SK-N-SH (cell line): ENCODE measurements around the gene SNAI1. TPM values are rescaled to one million over a fixed set of nuclear protein-coding genes. Genes with fewer than 3 reads are reported as not detected.

Source experiments
- CTCF ChIA-PET: fragments of 300-600, 350-600 bp; formaldehyde crosslinking; extraction: SDS; loops from one replicate; lab custom pipeline; 2021; lab: Yijun Ruan, JAX
- POLR2A ChIA-PET: fragments of 350-600 bp; sonication (Branson Sonifier 250); formaldehyde crosslinking; extraction: SDS; loops from one replicate; lab custom pipeline; 2020; ENCODE audit warnings: antibody characterized with exemption, inconsistent platforms; lab: Yijun Ruan, JAX
- DNase-seq: peaks from one replicate; pipeline ENCODE4 v3.0.0; 2012
- H2AFZ ChIP-seq: fragments of 200-600 bp; sonication (generic); 2 replicates; pipeline ENCODE4 v1.8.1; 2016; ENCODE audit warnings: antibody characterized with exemption, mild to moderate bottlenecking, low read depth
- H3F3A ChIP-seq: fragments of 200-600 bp; sonication (generic); replicated peaks from 2 replicates; pipeline ENCODE3; 2016; ENCODE audit warnings: antibody characterized with exemption, mild to moderate bottlenecking; ENCODE audit not compliant: insufficient read depth
- H3K27ac ChIP-seq, 2 experiments: fragments of 200-500 bp in 1 of 2; fragments of 200-600 bp in 1 of 2; sonication (Bioruptor generic) in 1 of 2; sonication (generic), shearing (Covaris generic) in 1 of 2; 2 replicates each; pipeline versions ENCODE4 v1.5.1 to v1.6.1; 2014 to 2016; ENCODE audit warnings: low read depth in 2 of 2, inconsistent platforms in 1 of 2, low read length in 1 of 2, mild to moderate bottlenecking in 1 of 2, mixed read lengths in 1 of 2
- H3K27me3 ChIP-seq: fragments of 200-600 bp; sonication (generic), shearing (Covaris generic); 2 replicates; pipeline ENCODE4 v1.6.1; 2016; ENCODE audit warnings: mixed run types; ENCODE audit not compliant: insufficient read depth
- H3K36me3 ChIP-seq, 2 experiments: fragments of 200-500 bp in 1 of 2; fragments of 200-600 bp in 1 of 2; sonication (Bioruptor generic) in 1 of 2; sonication (generic) in 1 of 2; replicated peaks in 1 of 2; 2 replicates each; pipeline versions ENCODE3 to v1.5.1; 2014 to 2016; ENCODE audit warnings: low read length in 1 of 2, mild to moderate bottlenecking in 1 of 2; ENCODE audit not compliant: insufficient read depth in 2 of 2, control insufficient read depth in 1 of 2
- H3K4me1 ChIP-seq, 2 experiments: fragments of 200-500 bp in 1 of 2; fragments of 200-600 bp in 1 of 2; sonication (Bioruptor generic) in 1 of 2; sonication (generic), shearing (Covaris generic) in 1 of 2; 2 replicates each; pipeline versions ENCODE4 v1.5.1 to v1.6.1; 2014 to 2016; ENCODE audit warnings: low read depth in 1 of 2, low read length in 1 of 2, mixed run types in 1 of 2; ENCODE audit not compliant: insufficient read depth in 2 of 2, control insufficient read depth in 1 of 2
- H3K4me2 ChIP-seq: fragments of 200-600 bp; sonication (generic), shearing (Covaris generic); 2 replicates; pipeline ENCODE4 v1.6.1; 2017; ENCODE audit warnings: mixed run types
- H3K4me3 ChIP-seq, 2 experiments: fragments of 200-500 bp in 1 of 2; fragments of 200-600 bp in 1 of 2; sonication (Bioruptor generic) in 1 of 2; sonication (generic), shearing (Covaris generic) in 1 of 2; 2 replicates each; pipeline versions ENCODE4 v1.5.1 to v1.8.1; 2014 to 2016; ENCODE audit warnings: low read depth in 2 of 2, inconsistent platforms in 1 of 2, low read length in 1 of 2, mild to moderate bottlenecking in 1 of 2, mixed read lengths in 1 of 2, moderate library complexity in 1 of 2
- H3K79me2 ChIP-seq: fragments of 200-600 bp; sonication (generic); 2 replicates; pipeline ENCODE4 v1.8.1; 2017; ENCODE audit warnings: mild to moderate bottlenecking; ENCODE audit not compliant: insufficient read depth
- H3K9ac ChIP-seq: fragments of 200-600 bp; sonication (generic); 2 replicates; pipeline ENCODE4 v1.6.1; 2017; ENCODE audit warnings: mixed run types
- H3K9me2 ChIP-seq: fragments of 200-600 bp; sonication (generic); 2 replicates; pipeline ENCODE4 v1.6.1; 2017; ENCODE audit warnings: mixed run types
- H3K9me3 ChIP-seq: fragments of 200-600 bp; sonication (generic); 2 replicates; pipeline ENCODE4 v1.6.1; 2017; ENCODE audit warnings: mixed run types, mild to moderate bottlenecking, moderate library complexity
- H4K20me1 ChIP-seq: fragments of 200-600 bp; sonication (generic); 2 replicates; pipeline ENCODE4 v1.6.1; 2017; ENCODE audit warnings: mild to moderate bottlenecking, mixed run types; ENCODE audit not compliant: insufficient read depth
- CTCF ChIP-seq: fragments of 200-600 bp; sonication (generic); IDR thresholded peaks from 2 replicates; pipeline ENCODE4 v1.6.1; 2017; ENCODE audit warnings: antibody characterized with exemption, mild to moderate bottlenecking, moderate library complexity
- ELF1 ChIP-seq: IDR thresholded peaks from 2 replicates; pipeline ENCODE4 v1.4.0; 2012
- EP300 ChIP-seq, 2 experiments: IDR thresholded peaks; 2 replicates each; pipeline versions ENCODE4 v1.4.0 to v1.6.1; 2012; ENCODE audit warnings: borderline replicate concordance in 1 of 2, low read depth in 1 of 2, low read length in 1 of 2
- FOSL2 ChIP-seq: IDR thresholded peaks from 2 replicates; pipeline ENCODE4 v1.4.0; 2012; ENCODE audit warnings: low read depth, mild to moderate bottlenecking, moderate library complexity, borderline replicate concordance
- GATA2 ChIP-seq: sonication (generic); formaldehyde crosslinking; IDR thresholded peaks from 2 replicates; pipeline ENCODE4 v1.5.0; 2020; ENCODE audit warnings: mild to moderate bottlenecking, missing genetic modification reagents
- JUND ChIP-seq: IDR thresholded peaks from 2 replicates; pipeline ENCODE4 v1.4.0; 2012
- MAX ChIP-seq: IDR thresholded peaks from 2 replicates; pipeline ENCODE4 v1.4.0; 2012; ENCODE audit warnings: low read depth
- MEF2A ChIP-seq: IDR thresholded peaks from 2 replicates; pipeline ENCODE4 v1.4.0; 2012; ENCODE audit warnings: low read depth, borderline replicate concordance
- NFIC ChIP-seq: IDR thresholded peaks from 2 replicates; pipeline ENCODE4 v1.4.0; 2012; ENCODE audit warnings: borderline replicate concordance
- NRF1 ChIP-seq: IDR thresholded peaks from 2 replicates; pipeline ENCODE4 v1.6.1; 2012; ENCODE audit warnings: low read depth, mild to moderate bottlenecking, low read length
- PBX3 ChIP-seq: IDR thresholded peaks from 2 replicates; pipeline ENCODE4; 2012
- POLR2AphosphoS5 ChIP-seq: IDR thresholded peaks from 2 replicates; pipeline ENCODE4 v1.6.1; 2012; ENCODE audit warnings: low read depth, low read length
- REST ChIP-seq: IDR thresholded peaks from 2 replicates; pipeline ENCODE4 v1.6.1; 2012; ENCODE audit warnings: mild to moderate bottlenecking, low read depth, low read length, moderate library complexity
- TAF1 ChIP-seq: IDR thresholded peaks from 2 replicates; pipeline ENCODE4 v1.6.1; 2012; ENCODE audit warnings: low read depth, mild to moderate bottlenecking, low read length, moderate library complexity, borderline replicate concordance
- TCF12 ChIP-seq: IDR thresholded peaks from 2 replicates; pipeline ENCODE4 v1.4.0; 2012
- USF1 ChIP-seq: IDR thresholded peaks from 2 replicates; pipeline ENCODE4 v1.4.0; 2012; ENCODE audit warnings: low read depth, borderline replicate concordance
- YY1 ChIP-seq: IDR thresholded peaks from 2 replicates; pipeline ENCODE4 v1.4.0; 2012; ENCODE audit warnings: low read depth, mild to moderate bottlenecking
- WGBS: methylation state at CpG from one replicate; pipeline ENCODE4 v1.1.6; 2017; ENCODE audit warnings: low lambda C conversion rate; 5-methylcytosine and 5-hydroxymethylcytosine counted together
- polyA plus RNA-seq, 3 experiments: library from polyadenylated mRNA; depleted of rRNA; stranded (reverse); fragments of >200 nt; gene quantifications; 2 replicates each; pipeline ENCODE4 v1.2.3, GENCODE V29; 2012

Gene SNAI1
- polyA plus RNA-seq, 1 of the 3 experiments (the other 2 are of a cell fraction), result 6.2 TPM

GRCh38 chr20:49948809-49949507 is 33.8 kb upstream of the SNAI1 start:
- Histone ChIP-seq H3K9me2 (no peaks in the 10 kb centered on the region), H2AFZ (no peak overlapping the region), H3K4me1 (peaks cover 0 to 25% of the 10 kb centered on the region in 2 experiments; a peak in 2 of 4 replicates), H3K79me2 (peaks cover 51% of the 10 kb centered on the region), H3K27ac (peak overlapping the region in 1 of 2 experiments; percentile 99; a peak in 2 of 4 replicates), H3K36me3 (peaks cover 38 to 56% of the 10 kb centered on the region in 2 experiments), H3K4me3 (no peak overlapping the region), H3F3A (peaks cover 59% of the 10 kb centered on the region), H3K27me3 (no peaks in the 10 kb centered on the region), H3K4me2 (peak overlapping the region; percentile 41), H3K9me3 (no peaks in the 10 kb centered on the region), H4K20me1 (no peaks in the 10 kb centered on the region), H3K9ac (peak overlapping the region; percentile 81)
- no peak for DNase-seq
- ChIA-PET CTCF (interaction anchor here (1.2 kb wide), 1 partner anchor 122 kb away, joined by 3 read pairs; no protein-coding TSS in a partner anchor), POLR2A (no interaction called here)
- TF ChIP-seq REST (0 out of 2 replicates have a peak, but pooled peaks have one; percentile 21), CTCF (no peak), MEF2A (peak; percentile 40; the same call in 1 of the 2 replicates), TCF12 (peak; percentile 66), GATA2 (CRISPR knock-in tag) (no peak), FOSL2 (peak; percentile 83), ELF1 (no peak), TAF1 (no peak), PBX3 (peak; percentile 44; the same call in 1 of the 2 replicates), USF1 (peak; percentile 43; the same call in 1 of the 2 replicates), JUND (peak; percentile 82), YY1 (no peak), NFIC (peak; percentile 31; the same call in 1 of the 2 replicates), EP300 (IDR thresholded peaks at IDR 0.05; ENCODE audit: borderline replicate concordance in 1 of 2, low read depth in 1 of 2, low read length in 1 of 2) (peak in 1 of 2 experiments; percentile 56; a peak in 1 of 4 replicates), NRF1 (no peak), MAX (peak; percentile 87), POLR2AphosphoS5 (peak; percentile 14; the same call in 1 of the 2 replicates)
- 79% methylated on average over 11 of the region's 11 CpGs for WGBS
